Lower lobe of right lung (tissue), 2 donors: ENCODE data around the gene ELK4. TPM values are rescaled to one million over a fixed set of nuclear protein-coding genes. Genes with fewer than 3 reads are reported as not detected.

ENCODE experiments used
- ATAC-seq, 2 donors: fragments of 200-7000 bp; cut with Tn5 transposase; one replicate each; pipeline ENCODE4 v1.9.1; 2020 to 2022; ENCODE audit warnings: mild to moderate bottlenecking in 2 of 2, moderate library complexity in 2 of 2
- DNase-seq: peaks from one replicate; pipeline ENCODE4 v3.0.0-alpha.2; 2020
- H3K27ac ChIP-seq: fragments of 200-600 bp; one replicate; pipeline ENCODE4 v1.8.0; 2022
- H3K27me3 ChIP-seq: fragments of 200-600 bp; one replicate; pipeline ENCODE4 v1.8.0; 2022; ENCODE audit warnings: low read depth
- H3K36me3 ChIP-seq: fragments of 200-600 bp; one replicate; pipeline ENCODE4 v1.8.0; 2022; ENCODE audit warnings: mild to moderate bottlenecking
- H3K4me1 ChIP-seq: fragments of 200-600 bp; one replicate; pipeline ENCODE4 v1.8.0; 2022
- H3K4me3 ChIP-seq: fragments of 200-600 bp; one replicate; pipeline ENCODE4 v1.8.0; 2022; ENCODE audit warnings: mild to moderate bottlenecking
- H3K9me3 ChIP-seq: fragments of 200-600 bp; one replicate; pipeline ENCODE4 v1.8.0; 2022
- CTCF ChIP-seq: fragments of 200-600 bp; IDR thresholded peaks from one replicate; pipeline ENCODE4 v1.8.0; 2022; ENCODE audit warnings: antibody characterized with exemption, mild to moderate bottlenecking
- intact Hi-C: fragments of 100-400 bp; cut with DNase I; formaldehyde crosslinking; loops from one replicate; pipeline ENCODE4 v1.11.0; 2022
- total RNA-seq: library from RNA; stranded (reverse); fragmentation: NEBNext Ultra II Directional; extraction: Animal tissue kit (Norgen Biotek cat#: 25700); gene quantifications from one replicate; pipeline ENCODE4 v1.2.1, GENCODE V29; 2021
- donor health status: DM: no; HTN: yes; CAD: no; lungs with severe emphysema.

Gene ELK4
- total RNA-seq, 1 donor from 2014 or later: 62.8 TPM

DNA sequence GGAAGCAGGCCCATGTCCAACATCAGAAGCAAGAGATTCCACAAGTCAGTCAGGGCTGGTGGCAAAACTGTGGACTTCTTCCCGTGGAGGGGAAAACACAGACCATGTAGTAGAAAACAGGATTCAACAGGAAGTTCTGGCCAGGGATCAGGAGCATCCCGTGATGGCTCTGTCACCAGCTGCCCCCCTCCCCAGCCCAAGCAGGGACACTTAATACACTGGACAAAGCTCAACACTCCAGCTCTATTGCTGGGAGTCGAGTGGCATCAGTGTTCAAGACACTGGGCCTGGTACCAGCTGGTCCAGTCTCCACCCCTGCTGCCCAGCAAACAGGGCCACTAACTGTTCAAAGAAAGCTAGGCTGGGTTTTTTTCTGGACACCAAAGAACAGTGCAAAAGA, 44.8 kb upstream of the ELK4 start:
- H3K4me1 ChIP-seq: peaks cover 30% of the 10 kb centered on the region
- H3K27ac ChIP-seq: no peak overlapping the region
- intact Hi-C loops: no loop called here
- no peaks in the 10 kb centered on the region for H3K9me3 ChIP-seq
- no peak overlapping the region for H3K4me3 ChIP-seq
- peaks cover 7% of the 10 kb centered on the region for H3K27me3 ChIP-seq
- no peaks in the 10 kb centered on the region for H3K36me3 ChIP-seq
- DNase-seq (no peak), ATAC-seq (no peak)
- TF ChIP-seq CTCF: no peak

GRCh38 chr1:205676002-205676401, 44.2 kb upstream of the ELK4 start:
- Histone ChIP-seq H3K36me3 (no peaks in the 10 kb centered on the region), H3K4me1 (peaks cover 30% of the 10 kb centered on the region), H3K4me3 (no peak overlapping the region), H3K9me3 (no peaks in the 10 kb centered on the region), H3K27me3 (peaks cover 7% of the 10 kb centered on the region), H3K27ac (no peak overlapping the region)
- ATAC-seq (no peak), DNase-seq (no peak)
- intact Hi-C loops: no loop called here
- no peak for TF ChIP-seq CTCF

GRCh38 chr1:205675247-205675646, 43.4 kb upstream of the ELK4 start:
- Histone ChIP-seq H3K4me3 (no peak overlapping the region), H3K36me3 (no peaks in the 10 kb centered on the region), H3K9me3 (no peaks in the 10 kb centered on the region), H3K27ac (no peak overlapping the region), H3K27me3 (peaks cover 1% of the 10 kb centered on the region), H3K4me1 (peaks cover 25% of the 10 kb centered on the region)
- ATAC-seq: no peak
- DNase-seq: no peak
- no peak for TF ChIP-seq CTCF
- intact Hi-C loops: no loop called here

GRCh38 chr1:205672970-205673369, 41.2 kb upstream of the ELK4 start:
- no peak for ATAC-seq
- DNase-seq: no peak
- no peak overlapping the region for H3K27ac ChIP-seq
- H3K9me3 ChIP-seq: no peaks in the 10 kb centered on the region
- H3K4me1 ChIP-seq: peaks cover 19% of the 10 kb centered on the region
- TF ChIP-seq CTCF: no peak
- intact Hi-C loops: no loop called here
- peaks cover 6% of the 10 kb centered on the region for H3K27me3 ChIP-seq
- H3K36me3 ChIP-seq: no peaks in the 10 kb centered on the region
- no peak overlapping the region for H3K4me3 ChIP-seq

DNA sequence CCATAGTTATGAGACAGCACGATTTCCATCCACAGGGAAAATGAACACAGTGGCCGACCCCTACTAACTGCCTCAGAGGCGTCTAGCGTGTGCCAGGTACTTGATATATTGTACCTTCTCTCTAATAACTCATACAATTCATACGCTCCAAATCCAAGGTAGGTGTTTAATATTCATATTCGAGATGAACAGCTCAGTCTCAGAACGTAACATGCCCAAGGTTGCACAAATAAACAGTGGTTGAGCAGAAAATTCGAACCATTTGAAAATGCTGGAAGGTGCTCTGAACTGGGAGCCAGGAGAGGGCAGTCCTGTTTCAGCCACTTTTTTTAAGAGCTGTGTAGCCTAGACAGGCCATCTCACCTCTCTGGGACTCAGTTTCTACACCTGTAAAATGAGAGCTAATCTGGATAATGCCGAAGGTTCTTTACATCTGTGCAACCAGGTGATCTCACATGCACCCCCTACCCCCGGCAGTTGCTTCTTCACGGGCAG, 40.6 kb upstream of the ELK4 start:
- Histone ChIP-seq H3K27ac (no peak overlapping the region), H3K27me3 (peaks cover 6% of the 10 kb centered on the region), H3K9me3 (no peaks in the 10 kb centered on the region), H3K4me1 (peaks cover 19% of the 10 kb centered on the region), H3K4me3 (no peak overlapping the region), H3K36me3 (no peaks in the 10 kb centered on the region)
- no peak for TF ChIP-seq CTCF
- DNase-seq (no peak), ATAC-seq (no peak)
- intact Hi-C loops: no loop called here
